Measurements from ENCODE around the gene ZNF394. TPM values are rescaled to one million over a fixed set of nuclear protein-coding genes. Genes with fewer than 3 reads are reported as not detected.

Gene ZNF394
- total and polyA plus RNA-seq, 9 of the 15 experiments (the other 6 are each of a cell fraction or from before 2014, with no cell fraction given): 2.9 to 32.2 (median 24.2) TPM

GRCh38 chr7:99499721-99500636 is at the start of gene ZNF394 (continued):
- TF ChIP-seq, protein P1, sequence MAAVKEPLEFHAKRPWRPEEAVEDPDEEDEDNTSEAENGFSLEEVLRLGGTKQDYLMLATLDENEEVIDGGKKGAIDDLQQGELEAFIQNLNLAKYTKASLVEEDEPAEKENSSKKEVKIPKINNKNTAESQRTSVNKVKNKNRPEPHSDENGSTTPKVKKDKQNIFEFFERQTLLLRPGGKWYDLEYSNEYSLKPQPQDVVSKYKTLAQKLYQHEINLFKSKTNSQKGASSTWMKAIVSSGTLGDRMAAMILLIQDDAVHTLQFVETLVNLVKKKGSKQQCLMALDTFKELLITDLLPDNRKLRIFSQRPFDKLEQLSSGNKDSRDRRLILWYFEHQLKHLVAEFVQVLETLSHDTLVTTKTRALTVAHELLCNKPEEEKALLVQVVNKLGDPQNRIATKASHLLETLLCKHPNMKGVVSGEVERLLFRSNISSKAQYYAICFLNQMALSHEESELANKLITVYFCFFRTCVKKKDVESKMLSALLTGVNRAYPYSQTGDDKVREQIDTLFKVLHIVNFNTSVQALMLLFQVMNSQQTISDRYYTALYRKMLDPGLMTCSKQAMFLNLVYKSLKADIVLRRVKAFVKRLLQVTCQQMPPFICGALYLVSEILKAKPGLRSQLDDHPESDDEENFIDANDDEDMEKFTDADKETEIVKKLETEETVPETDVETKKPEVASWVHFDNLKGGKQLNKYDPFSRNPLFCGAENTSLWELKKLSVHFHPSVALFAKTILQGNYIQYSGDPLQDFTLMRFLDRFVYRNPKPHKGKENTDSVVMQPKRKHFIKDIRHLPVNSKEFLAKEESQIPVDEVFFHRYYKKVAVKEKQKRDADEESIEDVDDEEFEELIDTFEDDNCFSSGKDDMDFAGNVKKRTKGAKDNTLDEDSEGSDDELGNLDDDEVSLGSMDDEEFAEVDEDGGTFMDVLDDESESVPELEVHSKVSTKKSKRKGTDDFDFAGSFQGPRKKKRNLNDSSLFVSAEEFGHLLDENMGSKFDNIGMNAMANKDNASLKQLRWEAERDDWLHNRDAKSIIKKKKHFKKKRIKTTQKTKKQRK (IDR thresholded peaks at IDR 0.05; ENCODE audit: borderline replicate concordance, low read depth, low read length): no peak
- TF ChIP-seq HOXB6 (CRISPR knock-in tag; IDR thresholded peaks at IDR 0.05; ENCODE audit: borderline replicate concordance) (no peak), MAX (CRISPR knock-in tag; IDR thresholded peaks at IDR 0.05) (peak; percentile 38; the same call in 1 of the 2 replicates), BHLHE40 (IDR thresholded peaks at IDR 0.05; ENCODE audit: low read length) (peak; percentile 90), ZNF12 (CRISPR knock-in tag; IDR thresholded peaks at IDR 0.05) (no peak), HDGF (IDR thresholded peaks at IDR 0.05) (no peak), SMAD3 (CRISPR knock-in tag; conservative IDR thresholded peaks at IDR 0.05) (no peak), ZNF184 (CRISPR knock-in tag; IDR thresholded peaks at IDR 0.05) (no peak), TCFL5 (CRISPR knock-in tag; conservative IDR thresholded peaks at IDR 0.05) (no peak), ZNF444 (CRISPR knock-in tag; IDR thresholded peaks at IDR 0.05) (no peak), PATZ1 (CRISPR knock-in tag; IDR thresholded peaks at IDR 0.05; ENCODE audit: borderline replicate concordance) (no peak), MCM7 (IDR thresholded peaks at IDR 0.05) (no peak), BRF1 (IDR thresholded peaks at IDR 0.05; ENCODE audit: borderline replicate concordance, extremely low read depth, insufficient read length) (no peak), TBP (optimal IDR thresholded peaks at IDR 0.05; ENCODE audit: low read depth, low read length) (peak; percentile 90), EWSR1 (IDR thresholded peaks at IDR 0.05; ENCODE audit: borderline replicate concordance, low read depth, partially characterized antibody) (no peak), CHAMP1 (IDR thresholded peaks at IDR 0.05) (no peak), ZNF584 (CRISPR knock-in tag; IDR thresholded peaks at IDR 0.05; ENCODE audit: low read depth) (no peak), HNRNPLL (IDR thresholded peaks at IDR 0.05; ENCODE audit: low read depth, low read length, poor library complexity, severe bottlenecking) (peak; percentile 37), HEY1 (CRISPR knock-in tag; IDR thresholded peaks at IDR 0.05; ENCODE audit: borderline replicate concordance) (no peak), ZNF785 (CRISPR knock-in tag; IDR thresholded peaks at IDR 0.05) (no peak)

All from K562 (cell line).